NOMO-1 (cell line): Measurements from ENCODE around the gene ANKLE2.
"Not testable (repeated sequence)": the region's sequence is repeated elsewhere in the genome, so short reads cannot be mapped to it uniquely, and the experiment has no call there.

Experiments
- DNase-seq, 2 experiments: peaks; one replicate each; lab custom pipeline; 2025; ENCODE audit not compliant: unreplicated experiment in 2 of 2; lab: John Stamatoyannopoulos, UW

The ANKLE2 gene

GRCh38 chr12:132761032-132761920, at the start of gene ANKLE2:
TSS of gene ANKLE2 (minus strand) at chr12:132761832. CDS start at chr12:132761798, 34 bp downstream.
- peak; percentile 20 to 47 for DNase-seq

- DNase-seq = not testable (repeated sequence)
These were observed 47.8 kb upstream of the ANKLE2 start for GRCh38 chr12:132809391-132809790.

- no peak for DNase-seq
These were observed 45.9 kb upstream of the ANKLE2 start for GRCh38 chr12:132807295-132808092.

- DNase-seq = no peak
These were observed 45.2 kb upstream of the ANKLE2 start for GRCh38 chr12:132806857-132807256.

- no peak for DNase-seq
These were observed 42.8 kb upstream of the ANKLE2 start for GRCh38 chr12:132804426-132804861.

GRCh38 chr12:132803888-132804287, 42.3 kb upstream of the ANKLE2 start:
- no peak for DNase-seq

- DNase-seq = no peak
These were observed 41.5 kb upstream of the ANKLE2 start for GRCh38 chr12:132803125-132803524.

GRCh38 chr12:132801741-132802140, 40.1 kb upstream of the ANKLE2 start:
- DNase-seq = no peak

- DNase-seq = no peak
These were observed 37.2 kb upstream of the ANKLE2 start for GRCh38 chr12:132798836-132799235.

GRCh38 chr12:132797820-132798570, 36.4 kb upstream of the ANKLE2 start:
- no peak for DNase-seq

GRCh38 chr12:132795847-132796246, 34.2 kb upstream of the ANKLE2 start:
- DNase-seq = no peak

GRCh38 chr12:132791940-132792339, 30.3 kb upstream of the ANKLE2 start:
- DNase-seq = not testable (repeated sequence)

- no peak for DNase-seq
These were observed 27.5 kb upstream of the ANKLE2 start for GRCh38 chr12:132789099-132789471.

- no peak for DNase-seq
These were observed 26.9 kb upstream of the ANKLE2 start for GRCh38 chr12:132788375-132789098.

GRCh38 chr12:132787877-132788276, 26.2 kb upstream of the ANKLE2 start:
- DNase-seq = no peak

GRCh38 chr12:132786192-132786591, 24.6 kb upstream of the ANKLE2 start:
- no peak for DNase-seq

GRCh38 chr12:132784580-132784979, 22.9 kb upstream of the ANKLE2 start:
- DNase-seq = no peak

- DNase-seq = no peak
These were observed 22.4 kb upstream of the ANKLE2 start for GRCh38 chr12:132783917-132784531.

GRCh38 chr12:132781938-132782337, 20.3 kb upstream of the ANKLE2 start:
- no peak for DNase-seq
